ENCODE data around the gene ZNF738.

GRCh38 chr19:21423057-21424041 is 64.5 kb downstream of the ZNF738 start:
- TF ChIP-seq CTCF (conservative IDR thresholded peaks at IDR 0.05 in 1 of 2, IDR thresholded peaks at IDR 0.05 in 1 of 2; ENCODE audit: low read depth in 1 of 2, low read length in 2 of 2) (no peak), EZH2 (IDR thresholded peaks at IDR 0.05; ENCODE audit: low read length, missing control alignments) (no peak)

Measured in fibroblast of lung (primary cell).